Loucy (cell line): ENCODE data around the gene DDX31.

ENCODE experiments used
- EZH2phosphoT487 ChIP-seq: fragments of 200-600 bp; IDR thresholded peaks from 2 replicates; pipeline ENCODE4 v1.6.1; 2018; ENCODE audit warnings: antibody characterized with exemption, mild to moderate bottlenecking, moderate library complexity, borderline replicate concordance
- TF ChIP-seq, protein P1 (sequence below): fragments of 200-600 bp; sonication (generic); conservative IDR thresholded peaks from 2 replicates; pipeline ENCODE4 v1.5.1; 2014; ENCODE audit warnings: mild to moderate bottlenecking, antibody characterized with exemption, low read length

DNA sequence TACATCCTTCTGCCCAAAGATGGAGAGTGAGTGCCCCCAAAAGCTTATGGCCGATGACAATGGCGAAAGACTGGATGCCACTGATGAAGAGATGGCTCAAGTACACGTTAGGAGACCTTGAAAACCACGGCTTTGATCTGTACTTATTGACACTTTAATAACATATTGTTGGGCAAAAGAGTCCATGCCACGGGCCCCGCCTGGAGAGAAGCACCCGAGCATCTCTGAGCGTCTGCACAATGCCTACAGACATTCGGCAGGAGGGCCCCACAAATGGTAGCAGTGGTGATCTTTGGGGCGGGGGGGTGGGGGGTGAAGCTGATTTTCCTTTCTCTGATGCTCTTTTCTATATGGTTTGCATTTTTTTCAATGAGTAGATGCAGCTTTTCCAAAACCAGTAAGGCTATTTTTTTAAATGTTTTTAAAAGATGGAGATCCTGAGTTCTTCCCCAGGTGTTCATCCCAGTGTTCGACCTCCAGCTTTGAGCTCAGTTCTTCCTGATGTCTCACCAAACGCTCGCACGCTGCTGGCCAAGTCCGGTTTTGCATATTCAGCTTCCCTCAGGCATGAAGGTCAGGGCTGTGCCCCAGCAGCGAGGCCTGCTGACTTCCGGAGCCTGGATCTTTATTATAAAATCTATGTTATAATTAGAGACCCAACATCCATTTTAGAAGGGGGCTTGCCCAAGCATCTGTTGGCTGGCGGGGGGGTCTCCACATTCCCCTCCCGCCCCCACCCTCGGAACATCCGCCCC lies 121.6 kb downstream of the DDX31 start:
- TF ChIP-seq, protein P1, sequence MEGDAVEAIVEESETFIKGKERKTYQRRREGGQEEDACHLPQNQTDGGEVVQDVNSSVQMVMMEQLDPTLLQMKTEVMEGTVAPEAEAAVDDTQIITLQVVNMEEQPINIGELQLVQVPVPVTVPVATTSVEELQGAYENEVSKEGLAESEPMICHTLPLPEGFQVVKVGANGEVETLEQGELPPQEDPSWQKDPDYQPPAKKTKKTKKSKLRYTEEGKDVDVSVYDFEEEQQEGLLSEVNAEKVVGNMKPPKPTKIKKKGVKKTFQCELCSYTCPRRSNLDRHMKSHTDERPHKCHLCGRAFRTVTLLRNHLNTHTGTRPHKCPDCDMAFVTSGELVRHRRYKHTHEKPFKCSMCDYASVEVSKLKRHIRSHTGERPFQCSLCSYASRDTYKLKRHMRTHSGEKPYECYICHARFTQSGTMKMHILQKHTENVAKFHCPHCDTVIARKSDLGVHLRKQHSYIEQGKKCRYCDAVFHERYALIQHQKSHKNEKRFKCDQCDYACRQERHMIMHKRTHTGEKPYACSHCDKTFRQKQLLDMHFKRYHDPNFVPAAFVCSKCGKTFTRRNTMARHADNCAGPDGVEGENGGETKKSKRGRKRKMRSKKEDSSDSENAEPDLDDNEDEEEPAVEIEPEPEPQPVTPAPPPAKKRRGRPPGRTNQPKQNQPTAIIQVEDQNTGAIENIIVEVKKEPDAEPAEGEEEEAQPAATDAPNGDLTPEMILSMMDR: no peak
- no peak for TF ChIP-seq EZH2phosphoT487
